Testis (tissue), 2 donors: ENCODE measurements around the gene BANK1.

Experiments
- POLR2A ChIP-seq: fragments of 450-650 bp; IDR thresholded peaks from one replicate; pipeline ENCODE4 v1.6.1; 2017; ENCODE audit warnings: antibody characterized with exemption, mild to moderate bottlenecking, moderate library complexity
- TF ChIP-seq, protein P1 (sequence below), 3 experiments: fragments of 450-650 bp in 2 of 3; fragments of 200-600 bp in 1 of 3; sonication (generic) in 1 of 3; IDR thresholded peaks; one replicate each; pipeline ENCODE4 v1.5.1; 2016 to 2019; ENCODE audit warnings: antibody characterized with exemption in 3 of 3, mild to moderate bottlenecking in 2 of 3, moderate library complexity in 1 of 3

DNA sequence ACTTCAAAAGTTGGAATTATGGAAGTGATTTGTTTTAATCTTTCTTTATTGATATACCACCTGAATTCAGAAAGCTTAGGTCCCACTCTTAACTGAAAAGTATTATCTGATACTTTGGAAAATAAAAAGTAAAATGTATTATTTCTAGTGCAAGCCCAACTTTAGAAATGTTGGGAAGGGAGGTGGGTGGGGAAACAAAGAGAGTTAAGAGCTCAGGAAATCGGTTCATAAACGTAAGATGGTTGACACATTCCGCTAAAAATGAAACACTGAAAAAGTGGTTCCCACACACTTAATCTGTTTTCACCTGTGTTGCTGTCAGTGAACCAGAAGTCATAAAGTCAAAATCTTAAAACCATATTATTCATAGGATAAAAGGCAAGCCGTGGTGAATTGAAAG lies 237.4 kb downstream of the BANK1 start:
- TF ChIP-seq, protein P1, sequence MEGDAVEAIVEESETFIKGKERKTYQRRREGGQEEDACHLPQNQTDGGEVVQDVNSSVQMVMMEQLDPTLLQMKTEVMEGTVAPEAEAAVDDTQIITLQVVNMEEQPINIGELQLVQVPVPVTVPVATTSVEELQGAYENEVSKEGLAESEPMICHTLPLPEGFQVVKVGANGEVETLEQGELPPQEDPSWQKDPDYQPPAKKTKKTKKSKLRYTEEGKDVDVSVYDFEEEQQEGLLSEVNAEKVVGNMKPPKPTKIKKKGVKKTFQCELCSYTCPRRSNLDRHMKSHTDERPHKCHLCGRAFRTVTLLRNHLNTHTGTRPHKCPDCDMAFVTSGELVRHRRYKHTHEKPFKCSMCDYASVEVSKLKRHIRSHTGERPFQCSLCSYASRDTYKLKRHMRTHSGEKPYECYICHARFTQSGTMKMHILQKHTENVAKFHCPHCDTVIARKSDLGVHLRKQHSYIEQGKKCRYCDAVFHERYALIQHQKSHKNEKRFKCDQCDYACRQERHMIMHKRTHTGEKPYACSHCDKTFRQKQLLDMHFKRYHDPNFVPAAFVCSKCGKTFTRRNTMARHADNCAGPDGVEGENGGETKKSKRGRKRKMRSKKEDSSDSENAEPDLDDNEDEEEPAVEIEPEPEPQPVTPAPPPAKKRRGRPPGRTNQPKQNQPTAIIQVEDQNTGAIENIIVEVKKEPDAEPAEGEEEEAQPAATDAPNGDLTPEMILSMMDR (IDR thresholded peaks at IDR 0.05) = no peak
- TF ChIP-seq POLR2A = no peak
